Medulla oblongata (tissue), 1 donor: ENCODE measurements around the gene LAMP5.

ENCODE experiments used
- DNase-seq: peaks from one replicate; pipeline ENCODE4 v3.0.0-alpha.2; 2015; ENCODE audit errors: extremely low spot score

LAMP5 gene

DNA sequence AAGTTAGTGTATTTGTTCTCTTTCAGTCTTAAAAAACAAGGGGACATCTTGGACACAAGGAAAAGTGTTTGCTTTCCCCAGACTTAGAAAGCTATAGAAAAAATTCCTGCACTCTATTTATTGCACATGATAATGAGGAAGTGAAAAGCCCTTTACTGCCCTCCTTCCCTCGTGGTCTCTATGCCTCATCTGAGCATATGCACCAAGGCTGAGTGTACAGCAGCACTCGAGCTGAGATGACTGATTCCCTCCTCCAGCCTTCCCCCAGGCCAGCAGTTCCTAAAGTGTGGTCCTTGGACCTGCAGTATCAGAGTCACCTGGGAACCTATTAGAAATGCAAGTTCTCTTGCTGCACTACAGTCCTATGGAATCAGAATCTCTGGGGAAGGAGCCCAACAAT lies 14.3 kb upstream of the LAMP5 start:
- peak; percentile 65 for DNase-seq

- no peak for DNase-seq
Measured at GRCh38 chr20:9501473-9501872, 12.9 kb upstream of the LAMP5 start.

GRCh38 chr20:9503526-9504245 lies 10.7 kb upstream of the LAMP5 start:
- peak; percentile 38 for DNase-seq

- DNase-seq: no peak
Measured at GRCh38 chr20:9506280-9506821, 8.0 kb upstream of the LAMP5 start.

DNA sequence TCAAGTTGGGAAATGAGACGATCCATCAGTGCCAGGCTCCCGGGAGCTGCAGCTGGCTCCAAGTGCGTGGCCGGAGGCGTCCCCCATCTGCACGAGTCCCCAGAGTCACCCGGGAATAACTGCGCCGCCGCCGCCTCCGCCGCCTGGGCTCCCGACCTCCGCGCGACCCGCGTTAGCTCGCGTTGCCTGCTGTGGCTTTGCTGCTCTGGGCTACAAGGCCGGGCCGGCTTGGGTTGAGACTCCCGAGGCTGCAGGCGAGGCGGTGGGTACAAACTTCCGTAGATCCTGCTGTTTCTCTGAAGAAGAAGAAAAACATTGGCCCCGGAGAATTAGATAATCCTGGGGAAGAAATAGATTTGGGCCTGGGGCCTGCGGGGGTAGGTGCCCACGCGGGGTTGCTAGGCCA lies 7.4 kb upstream of the LAMP5 start:
- DNase-seq: no peak

DNA sequence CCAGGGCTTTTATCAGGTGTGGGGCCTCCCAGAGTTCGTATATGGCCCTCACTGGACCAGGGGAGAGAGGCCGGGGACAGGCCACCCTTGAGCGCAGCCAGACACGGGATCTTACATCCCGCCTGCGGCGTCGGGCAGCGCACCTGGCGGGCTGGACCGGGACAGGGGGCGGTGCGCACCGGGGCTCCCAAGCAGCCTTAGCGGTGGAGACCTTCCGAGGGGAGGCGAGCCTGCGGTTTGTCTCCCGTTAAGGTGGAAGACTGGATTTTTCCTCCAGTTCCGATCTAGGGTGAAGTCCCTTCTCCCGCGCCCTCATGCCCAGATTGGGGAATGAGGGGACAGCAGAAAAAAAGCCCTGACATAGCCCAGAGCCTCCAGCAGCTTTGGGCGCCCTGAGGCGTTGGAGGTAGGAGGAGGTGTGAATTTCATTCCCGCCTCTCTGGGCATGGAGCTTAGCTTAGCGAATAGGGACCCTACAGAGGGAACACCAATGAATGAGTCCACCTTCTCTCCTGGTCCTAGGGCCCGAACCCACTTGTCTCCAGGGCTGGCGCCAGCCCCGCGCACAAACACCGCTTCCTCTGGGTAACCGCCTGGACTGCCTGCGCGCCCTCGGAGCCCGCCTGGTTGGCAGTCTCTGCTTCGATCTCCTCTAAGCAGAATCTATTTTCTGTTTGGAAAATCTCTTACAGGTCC lies 6.7 kb upstream of the LAMP5 start:
- DNase-seq: no peak

DNA sequence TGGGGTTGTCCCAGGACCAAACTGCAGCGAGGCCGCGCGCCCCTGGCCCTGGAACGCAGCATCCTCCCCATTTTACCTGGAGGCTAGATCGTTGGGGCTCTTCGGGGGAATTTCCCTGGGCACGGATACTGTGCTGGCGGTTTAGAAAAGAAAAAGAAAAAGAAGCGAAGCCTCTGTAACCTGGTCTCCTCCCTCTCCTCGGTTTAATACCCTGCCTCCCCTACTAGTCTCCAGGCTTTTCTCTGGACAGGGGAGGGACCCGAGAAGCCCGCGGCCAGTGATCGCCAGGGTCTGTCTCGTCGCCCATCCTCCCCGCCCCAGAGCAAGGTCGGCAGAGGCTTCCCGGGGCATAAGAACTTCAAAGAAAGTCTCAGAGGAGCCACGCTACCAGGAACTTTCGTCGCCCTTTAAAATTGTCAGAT lies 6.1 kb upstream of the LAMP5 start:
- DNase-seq: no peak

DNA sequence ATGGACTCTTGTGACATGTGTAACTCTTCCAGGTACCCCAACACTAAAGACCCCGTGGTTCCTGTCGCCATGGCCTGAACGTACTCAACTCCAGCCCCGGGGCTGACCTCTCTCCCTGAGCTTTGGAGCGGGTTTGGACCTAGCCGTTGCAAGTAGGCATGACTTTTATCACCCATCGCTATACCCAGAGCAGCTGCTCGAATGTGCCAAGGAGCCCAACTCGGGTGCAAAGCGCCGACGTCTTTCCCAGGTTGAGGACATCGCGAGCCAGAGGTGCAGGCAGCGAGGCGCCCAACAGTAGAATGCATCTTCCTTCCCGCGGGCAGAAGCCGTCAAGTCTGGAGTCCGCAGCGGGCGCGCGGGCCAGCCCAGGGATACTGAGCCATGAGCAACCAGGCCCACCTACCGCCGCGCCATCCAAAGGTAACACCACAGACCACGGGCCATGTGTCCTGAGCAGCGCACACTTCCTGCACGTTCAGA lies 5.7 kb upstream of the LAMP5 start:
- DNase-seq: no peak

DNA sequence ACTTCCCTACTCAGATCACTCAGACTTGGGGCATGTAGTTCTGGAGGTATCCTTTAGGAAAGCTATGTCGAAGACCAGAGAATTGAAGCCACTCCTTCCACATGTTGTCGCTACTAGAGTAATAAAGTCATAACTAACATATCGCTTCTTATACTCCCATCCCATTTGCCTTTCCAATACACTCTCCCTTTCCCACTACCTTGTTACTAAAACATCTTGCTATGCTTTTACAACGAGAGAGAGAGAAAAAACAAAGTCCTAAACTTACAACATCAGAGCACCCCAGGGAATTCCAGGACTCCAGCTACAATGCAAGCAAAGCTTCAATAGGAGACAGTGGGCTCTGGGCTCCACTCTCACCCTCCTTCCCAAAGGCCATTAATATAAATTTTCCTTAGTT lies 5.1 kb upstream of the LAMP5 start:
- no peak for DNase-seq

- no peak for DNase-seq
Measured at GRCh38 chr20:9510911-9511310, 3.5 kb upstream of the LAMP5 start.

GRCh38 chr20:9514072-9514460 lies 324 bp upstream of the LAMP5 start:
- no peak for DNase-seq

- DNase-seq: no peak
Measured at GRCh38 chr20:9515214-9515585, 810 bp downstream of the LAMP5 start.

- DNase-seq: no peak
Measured at GRCh38 chr20:9515741-9516233, 1.4 kb downstream of the LAMP5 start.

DNA sequence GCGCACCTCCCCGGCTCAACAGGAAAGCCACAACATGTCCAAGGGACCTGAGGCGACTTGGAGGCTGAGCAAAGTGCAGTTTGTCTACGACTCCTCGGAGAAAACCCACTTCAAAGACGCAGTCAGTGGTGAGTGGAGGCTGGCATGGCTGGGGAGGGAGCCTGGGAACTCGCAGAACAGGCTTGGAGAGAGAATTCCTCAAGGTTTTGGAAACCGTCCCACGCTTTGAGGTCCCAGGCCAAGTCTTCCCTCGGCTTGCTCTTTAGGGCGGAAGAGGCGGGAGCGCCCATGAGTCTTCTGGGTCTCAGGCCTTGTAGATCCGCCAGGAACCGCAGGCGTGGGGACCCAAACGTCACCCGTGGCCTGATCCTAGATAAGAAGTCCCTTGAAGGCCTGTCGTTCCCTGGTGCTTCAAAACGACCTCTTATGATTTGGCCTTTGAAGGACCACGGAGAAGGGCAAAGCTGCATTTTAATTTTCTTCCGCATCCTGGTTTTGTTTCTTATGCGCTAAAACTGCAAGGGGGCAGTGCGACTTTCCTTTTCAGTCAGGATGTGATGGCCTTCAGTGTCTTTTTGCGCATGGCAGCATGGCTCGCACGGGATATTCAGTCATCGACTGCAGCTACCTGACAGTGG lies 2.0 kb downstream of the LAMP5 start:
- peak; percentile 19 for DNase-seq

DNA sequence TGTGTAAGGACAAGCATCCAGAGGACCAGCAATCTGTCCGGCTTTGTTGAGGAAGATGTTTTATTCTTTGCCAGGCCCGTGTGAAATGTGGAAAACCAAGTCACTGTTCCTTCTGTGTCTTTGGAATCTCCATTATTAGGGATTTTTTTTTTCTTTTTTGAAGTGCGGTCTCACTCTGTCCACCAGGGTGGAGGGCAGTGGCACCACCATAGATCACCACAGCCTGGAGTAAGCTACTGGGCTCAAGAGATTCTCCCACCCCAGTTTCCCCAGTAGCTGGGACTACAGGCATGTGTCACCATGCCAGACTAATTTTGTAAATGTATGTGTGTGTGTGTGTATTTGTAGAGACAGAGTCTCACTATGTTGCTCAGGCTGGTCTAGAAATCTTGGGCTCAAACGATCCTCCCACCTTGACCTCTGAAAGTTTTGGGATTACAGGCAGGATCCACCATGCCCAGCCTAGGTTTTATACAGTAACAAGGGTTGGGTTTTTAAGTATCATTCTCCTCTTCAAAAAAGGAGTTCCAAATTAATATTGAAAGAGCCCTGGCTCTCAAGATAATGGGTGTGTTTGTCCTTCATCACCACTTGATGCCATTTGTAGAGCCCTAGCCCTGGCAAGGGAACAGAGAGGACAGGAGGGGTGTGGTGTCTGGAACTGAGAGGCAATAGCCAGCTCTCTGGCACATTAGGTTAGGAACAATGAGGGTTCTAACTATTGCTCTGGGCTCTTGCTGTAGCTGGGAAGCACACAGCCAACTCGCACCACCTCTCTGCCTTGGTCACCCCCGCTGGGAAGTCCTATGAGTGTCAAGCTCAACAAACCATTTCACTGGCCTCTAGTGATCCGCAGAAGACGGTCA lies 3.1 kb downstream of the LAMP5 start:
- no peak for DNase-seq

DNA sequence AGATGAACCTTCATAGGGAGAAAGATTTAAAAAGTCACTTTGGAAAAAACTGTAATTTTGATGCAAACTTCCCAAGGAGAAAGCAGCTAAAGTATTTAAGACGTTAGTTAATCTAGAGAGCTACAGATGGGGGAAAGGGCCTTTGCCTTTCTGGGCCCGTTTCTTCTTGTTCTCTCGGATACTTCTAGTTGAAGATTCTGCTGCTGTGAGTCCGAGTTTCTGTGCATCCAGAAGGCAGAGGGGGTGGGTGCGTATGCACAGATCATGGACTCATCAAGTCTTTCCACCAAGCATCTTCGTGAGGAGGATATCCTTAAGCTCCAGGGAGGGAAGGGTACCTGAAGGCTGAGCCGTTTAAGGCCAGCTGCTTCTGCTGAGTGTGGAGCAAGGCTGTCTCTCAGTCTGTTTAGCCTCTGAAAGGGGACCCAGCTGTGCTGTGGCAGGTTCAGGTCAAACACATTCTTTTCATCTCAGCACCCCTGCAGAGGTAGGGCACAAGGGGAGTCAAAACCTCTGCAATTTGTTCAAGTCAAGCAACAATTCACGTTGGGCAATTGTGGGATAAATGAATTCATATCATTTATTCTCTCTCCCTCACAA lies 4.3 kb downstream of the LAMP5 start:
- no peak for DNase-seq

- no peak for DNase-seq
Measured at GRCh38 chr20:9520086-9520485, 5.7 kb downstream of the LAMP5 start.

- DNase-seq: no peak
Measured at GRCh38 chr20:9523636-9524035, 9.2 kb downstream of the LAMP5 start.

DNA sequence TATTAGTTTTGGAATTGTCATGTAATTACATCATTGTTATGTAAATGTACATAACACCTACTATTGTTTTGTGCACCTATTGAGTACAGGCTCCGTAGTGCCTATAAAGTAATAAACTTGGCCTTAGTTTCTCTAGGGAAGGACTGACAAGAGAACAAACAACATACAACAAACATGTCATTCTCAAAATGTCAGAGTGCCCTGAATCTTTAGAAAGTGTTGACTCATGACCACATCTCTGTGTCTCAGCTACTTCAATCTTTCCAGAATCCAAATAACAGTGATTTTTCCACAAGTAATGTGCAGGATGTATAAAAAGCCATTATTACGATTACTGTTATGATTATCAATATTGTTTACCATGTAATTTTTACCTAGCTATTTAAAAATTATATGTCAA lies 17.2 kb downstream of the LAMP5 start:
- DNase-seq: no peak

DNA sequence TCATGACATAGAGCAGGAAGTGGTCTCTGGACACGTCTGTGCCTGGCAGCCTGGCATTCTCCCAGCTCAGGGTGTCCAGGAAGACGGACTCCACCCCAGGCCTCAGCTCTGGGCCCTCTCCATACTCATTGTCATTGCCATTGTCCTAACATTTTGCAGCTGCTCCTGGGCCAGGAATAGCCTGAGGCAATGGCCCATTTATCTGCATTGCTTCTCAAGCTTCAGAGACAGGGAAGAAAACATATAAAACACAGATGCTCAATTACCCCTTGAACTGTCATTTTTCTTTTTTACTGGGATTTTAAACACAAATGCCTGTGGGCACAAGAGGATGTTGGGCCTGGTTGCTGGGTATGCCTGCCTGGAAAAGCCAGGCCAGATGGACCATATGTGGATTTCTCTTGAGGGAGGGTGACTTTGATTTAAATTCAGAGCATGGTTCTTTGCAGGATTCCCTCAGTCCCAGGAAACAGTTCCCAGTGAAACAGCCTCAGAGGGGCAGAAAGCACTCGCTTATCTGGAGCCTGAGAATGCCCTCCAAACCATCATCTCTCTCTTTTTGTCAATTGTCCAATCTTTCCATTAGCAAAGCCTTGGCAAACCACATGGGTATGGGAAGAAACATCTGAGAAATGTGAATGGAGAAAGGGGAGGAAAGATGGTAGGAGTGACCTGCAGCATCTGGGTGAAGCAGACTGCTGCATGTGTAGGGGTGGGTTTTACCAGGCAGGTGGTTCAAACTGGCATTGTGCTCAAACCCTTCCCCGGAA lies 17.9 kb downstream of the LAMP5 start:
- DNase-seq: no peak
